Left renal cortex interstitium (tissue), 4 donors: ENCODE measurements around the gene PCK2. TPM values are rescaled to one million over a fixed set of nuclear protein-coding genes. Genes with fewer than 3 reads are reported as not detected.

Source experiments
- DNase-seq, 4 donors: peaks; one replicate each; pipeline ENCODE4 v3.0.0-alpha.2; 2013; ENCODE audit warnings: low read depth in 4 of 4, low spot score in 2 of 4, missing footprints in 1 of 4
- polyA plus RNA-seq, 4 donors: library from polyadenylated mRNA; unstranded; fragments of 120-200 nt; gene quantifications; one replicate each; pipeline ENCODE4 v1.2.1, GENCODE V29; 2013; ENCODE audit not compliant: insufficient read length in 4 of 4

PCK2 gene
- polyA plus RNA-seq, 4 donors, result 28.6 to 35.6 (median 30.8) TPM

DNA sequence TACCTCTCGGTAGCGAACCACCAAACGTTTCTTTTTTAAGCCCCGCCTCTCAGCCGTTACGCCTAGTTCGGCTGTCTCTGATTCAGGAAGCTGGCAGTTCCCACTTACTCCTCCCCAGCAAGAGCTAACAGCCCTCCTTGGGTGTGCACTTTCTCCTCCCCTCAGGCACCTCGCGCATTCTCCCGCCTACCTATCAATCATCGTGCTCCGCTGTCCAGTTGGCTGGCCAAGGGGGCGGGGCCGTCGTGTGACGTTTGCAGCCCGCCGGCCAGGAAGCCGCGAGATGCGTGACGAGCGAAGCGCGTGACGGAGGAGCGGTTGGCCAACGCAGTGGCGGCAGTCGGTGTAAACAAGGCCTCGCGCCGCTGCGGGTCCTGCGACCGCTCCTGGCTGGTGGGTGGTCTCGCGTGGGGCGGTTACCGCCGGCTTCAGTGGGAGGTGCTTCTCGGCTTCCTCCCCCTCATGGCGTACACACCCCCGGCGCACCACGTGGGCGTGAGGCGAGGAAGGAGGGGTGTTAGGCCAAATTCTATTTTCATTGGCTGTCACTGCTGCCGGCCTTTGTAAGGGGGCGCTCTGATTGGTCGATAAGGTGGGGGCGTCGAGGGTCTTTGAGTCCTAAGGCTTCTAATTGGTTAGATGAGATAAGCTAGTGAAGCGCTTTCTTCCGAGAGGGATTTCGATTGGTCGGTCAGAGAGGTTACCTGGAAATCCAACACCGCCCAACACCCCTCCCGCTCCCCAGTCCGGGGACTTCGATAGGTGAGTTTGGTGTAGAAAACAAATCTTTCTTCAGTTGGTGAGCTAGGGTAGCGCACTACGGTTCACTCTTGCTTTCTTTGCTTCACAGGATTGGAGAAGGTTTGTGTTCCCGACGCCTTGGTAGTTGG lies 20.7 kb downstream of the PCK2 start, which contains the start of the genes DCAF11 and NRL:
Gene DCAF11 (plus strand): TSS at position 246 of the 890 bp plus-strand sequence. CDS start 818 bp downstream, outside the sequence.
Gene NRL (minus strand): TSS at position 418 of the 890 bp plus-strand sequence. CDS start 32,101 bp downstream, outside the sequence.
- peak; percentile 99 to 100 (median 99) for DNase-seq

DNA sequence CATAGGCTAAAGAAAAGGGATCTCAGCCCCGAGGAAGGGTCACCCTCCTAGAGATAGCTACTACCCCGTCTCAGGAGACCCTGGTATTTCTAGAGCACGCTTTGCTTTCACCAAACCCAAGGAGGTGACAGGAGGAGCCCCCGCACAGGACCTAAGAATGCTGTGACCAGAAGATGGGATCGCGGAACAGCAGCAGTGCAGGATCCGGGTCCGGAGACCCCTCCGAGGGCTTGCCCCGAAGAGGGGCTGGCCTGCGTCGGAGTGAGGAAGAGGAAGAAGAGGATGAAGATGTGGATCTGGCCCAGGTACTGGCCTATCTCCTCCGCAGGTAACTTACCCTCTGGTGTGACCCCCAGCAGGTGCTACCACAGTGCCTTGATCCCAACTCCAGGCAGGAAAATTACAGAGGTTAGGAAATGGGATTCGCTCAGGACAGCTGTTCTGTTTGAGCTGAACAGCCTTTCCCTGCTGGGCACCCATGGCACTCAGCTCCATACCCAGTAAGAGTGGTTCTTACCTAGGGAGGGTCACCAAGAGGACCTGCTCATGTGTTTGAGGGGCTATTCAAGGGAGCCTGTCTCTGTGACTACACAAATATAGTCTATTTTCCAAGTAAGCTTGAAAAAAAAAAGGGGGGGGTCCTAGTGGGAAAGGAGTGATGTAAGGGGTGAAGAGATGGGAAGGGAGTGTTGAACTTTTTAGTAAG lies 21.5 kb downstream of the PCK2 start:
- DNase-seq, result no peak

DNA sequence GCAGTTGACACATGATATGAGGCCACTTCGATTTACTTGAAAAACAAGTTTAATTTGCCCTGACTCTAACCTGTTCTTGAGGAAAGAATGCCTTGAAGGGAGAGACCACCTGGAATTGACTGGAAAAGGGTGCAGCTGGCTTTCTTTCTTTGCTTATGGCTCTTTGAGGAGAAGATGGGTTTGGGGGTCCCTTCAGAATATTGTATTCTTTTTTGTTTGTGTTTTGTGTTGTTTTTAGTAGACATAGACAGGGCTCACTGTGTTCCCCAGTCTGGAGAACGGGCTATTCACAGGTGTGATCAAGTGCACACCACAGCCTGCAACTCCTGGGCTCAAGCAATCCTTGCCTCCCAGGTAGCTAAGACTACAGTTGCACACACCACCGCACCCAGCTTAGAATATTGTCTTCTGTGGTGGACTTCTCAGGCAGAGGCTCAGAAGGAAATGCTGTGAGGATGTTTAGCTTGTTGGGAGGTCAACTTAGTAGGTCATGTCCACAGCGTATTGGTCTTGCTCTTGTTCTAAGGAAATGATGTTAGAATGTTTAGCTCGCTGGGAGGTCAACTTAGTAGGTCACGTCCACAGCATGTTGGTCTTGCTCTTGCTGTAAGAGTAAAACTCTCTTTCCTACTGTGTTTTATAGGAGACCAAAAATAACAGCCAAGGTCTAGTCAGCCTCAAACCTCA lies 22.2 kb downstream of the PCK2 start:
- DNase-seq, result no peak

DNA sequence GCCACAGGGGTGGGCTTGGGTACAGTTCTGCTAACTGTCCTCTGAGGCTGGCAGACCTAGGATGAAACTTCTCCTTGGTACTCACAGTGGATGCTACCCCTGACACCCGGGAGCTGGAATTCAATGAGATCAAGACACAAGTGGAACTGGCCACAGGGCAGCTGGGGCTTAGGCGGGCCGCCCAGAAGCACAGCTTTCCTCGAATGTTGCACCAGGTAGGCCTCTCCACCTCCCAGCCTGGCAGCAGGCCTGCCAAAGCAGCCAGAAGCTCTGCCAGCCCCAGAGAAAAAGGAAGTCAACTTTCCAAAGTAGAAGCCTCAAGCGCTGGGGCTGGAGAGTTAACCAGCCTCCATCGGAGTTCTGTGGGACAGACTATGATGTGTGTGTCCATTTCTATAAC lies 23.1 kb downstream of the PCK2 start:
- no peak for DNase-seq

DNA sequence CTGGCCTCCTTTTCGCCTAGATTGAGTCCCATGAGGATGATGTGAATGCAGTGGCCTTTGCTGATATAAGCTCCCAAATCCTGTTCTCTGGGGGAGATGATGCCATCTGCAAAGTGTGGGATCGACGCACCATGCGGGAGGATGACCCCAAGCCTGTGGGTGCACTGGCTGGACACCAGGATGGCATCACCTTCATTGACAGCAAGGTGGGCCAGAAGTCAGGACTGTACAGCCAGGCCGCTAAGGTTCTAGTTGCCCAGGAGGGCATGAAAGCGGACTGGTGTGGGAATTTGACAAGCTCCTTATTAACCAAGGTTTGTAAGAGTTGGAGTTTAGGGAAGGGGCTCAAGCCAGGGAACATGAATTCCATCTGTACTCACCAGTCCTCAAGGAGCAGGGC lies 25.6 kb downstream of the PCK2 start:
- no peak for DNase-seq

DNA sequence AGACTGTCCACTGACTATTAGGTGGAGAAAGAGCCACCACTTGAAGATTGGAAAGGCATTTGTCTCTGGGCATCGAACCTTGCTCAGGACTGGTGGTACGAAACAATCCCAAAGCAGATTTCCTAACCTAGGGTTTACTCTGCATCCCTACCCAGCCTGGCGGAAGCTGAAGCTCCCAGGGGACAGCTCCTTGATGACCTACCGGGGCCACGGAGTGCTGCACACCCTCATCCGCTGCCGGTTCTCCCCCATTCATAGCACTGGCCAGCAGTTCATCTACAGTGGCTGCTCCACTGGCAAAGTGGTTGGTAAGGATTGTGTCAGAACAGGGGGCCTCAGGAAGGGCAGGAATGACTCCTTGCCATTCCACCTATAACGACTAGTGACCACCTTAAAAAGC lies 27.1 kb downstream of the PCK2 start:
- DNase-seq, result no peak

DNA sequence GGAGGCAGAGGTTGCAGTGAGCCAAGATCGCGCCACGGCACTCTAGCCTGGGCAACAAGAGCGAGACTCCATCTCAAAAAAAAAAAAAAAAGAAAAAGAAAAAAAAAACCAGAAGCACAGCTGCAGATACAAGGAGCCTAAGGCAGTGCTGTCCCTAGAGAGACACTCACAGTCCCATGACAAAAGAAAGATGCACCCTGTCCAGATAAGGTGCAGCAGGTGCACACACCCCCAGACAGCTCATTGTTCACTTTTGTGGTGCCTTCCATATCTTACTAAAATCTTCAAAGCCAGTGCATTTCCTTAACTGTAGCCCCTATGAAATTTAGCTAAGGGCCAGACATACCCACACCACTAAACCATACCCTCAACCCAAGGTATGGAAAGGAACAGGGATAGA lies 28.3 kb downstream of the PCK2 start:
- no peak for DNase-seq

DNA sequence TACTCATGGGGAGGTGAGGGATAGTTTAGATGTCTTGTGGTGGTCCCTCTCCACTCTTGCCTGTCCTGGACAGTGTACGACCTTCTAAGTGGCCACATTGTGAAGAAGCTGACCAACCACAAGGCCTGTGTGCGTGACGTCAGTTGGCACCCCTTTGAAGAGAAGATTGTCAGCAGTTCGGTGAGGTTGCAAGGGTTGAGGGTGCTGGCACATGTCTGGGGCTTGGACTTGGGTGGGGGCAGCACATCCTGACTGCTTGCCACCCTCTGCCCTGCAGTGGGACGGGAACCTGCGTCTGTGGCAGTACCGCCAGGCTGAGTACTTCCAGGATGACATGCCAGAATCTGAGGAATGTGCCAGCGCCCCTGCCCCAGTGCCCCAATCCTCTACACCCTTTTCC lies 28.8 kb downstream of the PCK2 start:
- DNase-seq, result no peak

DNA sequence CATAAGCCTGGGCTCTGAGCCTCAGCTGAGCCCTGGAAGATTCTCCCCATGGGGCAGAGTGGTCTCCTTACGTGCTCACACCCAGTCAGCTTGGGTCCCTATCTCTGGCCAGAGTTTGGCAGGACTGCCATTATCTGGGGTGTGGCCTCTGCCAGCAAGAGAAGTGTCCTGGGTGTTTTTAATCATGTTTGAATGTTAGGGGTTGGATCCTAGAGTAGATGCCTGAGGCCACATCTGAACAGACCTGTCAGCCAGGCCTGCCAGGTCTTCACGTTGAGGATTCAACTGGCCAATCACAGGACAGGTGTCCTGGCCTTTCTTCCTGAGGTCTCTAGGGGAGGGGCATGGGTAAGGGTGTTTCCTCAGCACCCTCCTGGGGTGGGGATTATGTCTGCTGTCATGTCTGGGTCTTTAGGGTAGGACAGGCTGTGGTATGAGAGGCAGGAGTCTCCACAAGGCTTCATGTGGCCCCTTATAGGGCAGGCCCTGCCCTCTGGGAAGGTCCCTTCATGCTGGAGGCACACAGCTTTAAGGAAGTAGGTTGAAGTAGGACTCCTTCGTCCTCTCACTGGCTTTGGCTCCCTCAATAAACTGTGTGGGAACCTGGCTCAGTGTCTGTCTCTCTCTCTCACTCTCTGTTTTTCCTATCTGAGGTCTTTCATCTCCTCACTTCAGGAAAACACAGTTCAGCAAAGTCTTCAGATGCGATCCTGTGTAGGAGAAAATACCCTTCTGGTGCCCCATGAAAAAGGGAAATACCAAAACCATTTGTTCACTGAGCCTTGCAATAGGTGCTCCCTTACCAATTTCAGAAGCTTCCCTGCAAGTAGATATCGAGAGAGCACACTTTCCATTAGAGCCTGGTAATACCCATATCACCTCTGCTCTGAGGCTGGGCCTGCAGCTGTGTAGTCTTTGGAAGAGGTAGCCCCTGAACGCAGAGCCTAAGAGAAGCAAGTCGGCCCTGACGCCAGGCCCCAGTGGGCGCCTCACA lies 29.6 kb downstream of the PCK2 start:
- DNase-seq, result no peak

DNA sequence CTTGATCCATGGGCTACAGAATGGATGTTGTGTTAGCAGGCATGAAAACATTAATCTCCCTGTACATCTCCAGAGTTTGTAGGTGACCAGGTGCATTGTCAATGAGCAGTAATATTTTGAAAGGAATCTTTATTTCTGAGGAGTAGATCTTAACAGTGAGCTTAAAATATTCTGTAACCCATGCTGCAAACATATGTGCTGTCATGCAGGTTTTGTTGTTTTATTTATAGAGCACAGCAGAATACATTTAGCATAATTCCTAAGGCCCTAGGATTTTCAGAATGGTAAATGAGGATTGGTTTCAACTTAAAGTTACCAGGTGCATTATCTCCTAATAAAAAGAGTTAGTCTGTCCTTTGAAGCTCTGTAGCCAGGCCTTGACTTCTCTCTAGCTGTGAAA lies 32.8 kb downstream of the PCK2 start:
- DNase-seq, result no peak

DNA sequence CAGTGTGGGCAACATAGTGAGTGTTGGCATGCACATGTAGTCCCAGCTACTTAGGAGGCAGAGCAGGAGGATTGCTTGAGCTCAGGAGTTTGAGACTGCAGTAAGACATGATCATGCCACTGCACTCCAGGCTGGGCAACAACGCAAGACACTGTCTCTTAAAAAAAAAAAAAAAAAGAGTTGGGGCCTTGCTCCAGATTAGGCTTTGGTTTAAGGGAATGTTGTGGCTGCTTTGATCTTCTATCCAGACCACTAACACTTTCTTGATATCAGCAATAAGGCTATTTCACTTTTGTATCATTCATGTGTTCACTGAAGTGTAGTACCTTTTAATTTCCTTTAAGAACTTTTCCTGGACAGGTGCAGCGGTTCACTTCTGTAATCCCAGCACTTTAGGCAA lies 33.6 kb downstream of the PCK2 start:
- no peak for DNase-seq

DNA sequence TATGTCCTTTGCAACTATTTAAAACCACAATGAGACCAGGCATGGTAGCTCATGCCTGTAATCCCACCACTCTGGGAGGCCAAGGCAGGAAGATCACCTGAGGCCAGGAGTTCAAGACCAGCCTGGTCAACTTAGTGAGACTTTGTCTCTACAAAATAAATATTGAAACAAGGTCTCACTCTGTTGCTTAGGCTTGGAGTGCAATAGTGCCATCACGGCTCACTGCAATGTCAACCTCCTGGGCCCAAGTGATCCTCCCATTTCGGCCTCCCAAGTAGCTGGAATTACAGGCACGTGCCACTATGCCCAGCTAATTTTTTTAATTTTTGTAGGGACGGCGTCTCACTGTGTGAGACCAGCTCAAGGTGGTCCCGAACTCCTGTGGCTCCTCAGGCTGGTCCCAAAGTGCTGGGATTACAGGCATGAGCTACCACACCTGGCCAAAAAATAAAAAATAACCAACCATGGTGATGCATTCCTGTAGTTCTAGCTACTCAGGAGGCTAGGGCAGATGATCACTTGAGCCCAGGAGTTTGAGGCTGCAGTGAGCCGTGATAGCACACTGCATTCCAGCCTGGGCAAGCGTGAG lies 35.4 kb downstream of the PCK2 start:
- no peak for DNase-seq

DNA sequence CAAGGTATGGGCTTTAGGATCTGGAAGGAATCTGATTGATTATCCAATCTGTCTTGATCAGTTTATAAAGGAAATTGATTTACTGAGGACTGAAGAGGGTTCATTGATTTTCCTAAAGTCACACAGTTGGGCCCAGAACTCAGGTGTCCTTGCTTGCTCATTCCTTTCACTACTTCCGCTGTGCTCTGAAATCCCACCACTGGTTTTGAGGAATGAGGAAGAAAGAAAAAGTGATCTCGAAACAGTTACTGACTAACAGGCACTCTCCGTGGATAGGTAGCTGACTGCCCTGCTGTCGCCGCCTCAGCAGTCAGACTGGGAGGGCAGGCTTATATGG lies 36.2 kb downstream of the PCK2 start, which contains the start of gene FITM1:
Gene FITM1 (plus strand): TSS at position 280 of the 337 bp plus-strand sequence. CDS start 905 bp downstream, outside the sequence.
- DNase-seq, result no peak

DNA sequence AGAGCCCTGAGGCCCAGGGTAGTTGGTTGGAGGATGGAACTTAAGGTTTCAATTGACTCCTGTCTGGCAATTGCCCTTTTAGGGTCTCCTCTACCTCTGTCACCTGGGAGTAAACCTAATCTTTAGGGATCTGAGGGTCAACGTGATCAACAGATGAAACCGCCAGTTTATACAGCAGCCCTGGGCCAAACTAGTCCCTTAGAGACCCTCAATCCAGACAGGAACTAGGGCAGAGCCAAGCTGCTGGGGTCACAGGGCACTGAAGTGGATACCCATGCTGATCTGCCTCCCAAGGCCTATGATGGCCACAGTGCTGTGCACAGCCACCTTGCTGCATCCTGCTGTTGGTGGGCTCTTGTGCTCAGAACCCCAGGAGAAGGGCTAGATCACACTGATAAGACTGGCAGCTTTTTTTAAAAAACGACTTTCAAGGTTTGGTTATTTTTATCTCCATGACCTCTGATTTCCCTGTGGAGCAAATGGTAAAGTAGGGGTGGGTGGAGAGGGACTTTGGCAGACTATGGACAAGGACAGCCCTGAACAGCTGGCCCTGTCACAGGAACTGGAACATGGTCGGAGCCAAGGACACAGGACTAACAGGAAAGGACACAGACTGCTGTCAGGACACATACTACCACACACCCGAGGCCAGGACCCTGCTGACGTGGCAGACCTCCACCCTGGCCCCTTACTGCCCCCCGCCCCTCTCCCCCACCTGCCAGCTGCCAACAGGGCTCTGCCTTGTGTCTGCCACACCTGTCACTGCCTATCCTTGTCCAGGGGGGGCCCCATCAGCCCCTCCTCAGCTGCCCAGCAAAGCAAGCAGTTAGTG lies 36.8 kb downstream of the PCK2 start:
- no peak for DNase-seq

DNA sequence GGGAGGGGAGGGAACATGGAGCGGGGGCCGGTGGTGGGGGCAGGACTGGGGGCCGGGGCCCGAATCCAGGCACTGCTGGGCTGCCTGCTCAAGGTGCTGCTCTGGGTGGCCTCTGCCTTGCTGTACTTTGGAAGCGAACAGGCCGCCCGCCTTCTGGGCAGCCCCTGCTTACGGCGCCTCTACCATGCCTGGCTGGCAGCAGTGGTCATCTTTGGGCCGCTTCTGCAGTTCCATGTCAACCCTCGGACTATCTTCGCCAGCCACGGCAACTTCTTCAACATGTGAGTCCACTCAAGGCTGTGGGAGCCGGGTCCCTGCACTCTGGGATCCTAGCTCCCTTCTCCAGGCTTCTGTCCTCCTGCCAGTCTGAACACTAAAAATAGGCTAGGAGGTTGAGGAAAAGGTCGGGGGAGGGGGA lies 37.4 kb downstream of the PCK2 start:
- DNase-seq, result no peak

DNA sequence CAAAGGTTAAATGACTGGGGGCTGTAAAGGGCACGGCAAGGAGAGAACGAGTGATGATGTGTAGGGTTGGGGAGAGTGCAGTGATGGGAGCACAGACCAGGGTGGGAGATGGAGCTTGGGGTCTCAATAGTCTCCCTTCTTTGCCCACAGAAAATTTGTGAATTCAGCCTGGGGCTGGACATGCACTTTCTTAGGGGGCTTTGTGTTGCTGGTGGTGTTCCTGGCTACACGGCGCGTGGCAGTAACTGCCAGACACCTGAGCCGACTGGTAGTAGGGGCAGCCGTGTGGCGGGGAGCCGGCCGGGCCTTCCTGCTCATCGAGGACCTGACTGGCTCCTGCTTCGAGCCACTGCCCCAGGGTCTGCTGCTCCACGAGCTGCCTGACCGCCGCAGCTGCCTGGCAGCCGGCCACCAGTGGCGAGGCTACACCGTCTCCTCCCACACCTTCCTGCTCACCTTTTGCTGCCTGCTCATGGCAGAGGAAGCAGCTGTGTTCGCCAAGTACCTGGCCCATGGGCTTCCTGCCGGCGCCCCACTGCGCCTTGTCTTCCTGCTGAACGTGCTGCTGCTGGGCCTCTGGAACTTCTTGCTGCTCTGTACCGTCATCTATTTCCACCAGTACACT lies 38.1 kb downstream of the PCK2 start:
- DNase-seq, result no peak

DNA sequence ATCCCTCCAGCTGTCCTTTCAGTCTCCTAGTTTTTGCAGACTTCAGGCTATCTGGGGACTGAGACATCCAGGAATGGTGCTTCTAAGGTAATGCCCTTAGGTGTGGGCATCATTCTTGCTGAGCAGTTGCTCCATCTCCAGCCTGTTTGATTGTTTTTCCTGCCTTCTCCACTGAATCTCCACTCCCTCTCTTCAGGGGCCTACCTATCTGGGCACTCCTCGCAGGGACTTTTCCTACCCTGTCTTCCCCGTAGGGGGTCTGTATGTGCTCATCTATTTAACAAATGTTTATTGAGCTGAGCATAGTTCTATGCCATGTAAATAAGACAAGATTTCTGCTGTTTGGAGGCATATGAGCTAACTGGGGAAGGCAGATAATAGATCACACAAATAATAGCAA lies 38.9 kb downstream of the PCK2 start:
- DNase-seq, result no peak

DNA sequence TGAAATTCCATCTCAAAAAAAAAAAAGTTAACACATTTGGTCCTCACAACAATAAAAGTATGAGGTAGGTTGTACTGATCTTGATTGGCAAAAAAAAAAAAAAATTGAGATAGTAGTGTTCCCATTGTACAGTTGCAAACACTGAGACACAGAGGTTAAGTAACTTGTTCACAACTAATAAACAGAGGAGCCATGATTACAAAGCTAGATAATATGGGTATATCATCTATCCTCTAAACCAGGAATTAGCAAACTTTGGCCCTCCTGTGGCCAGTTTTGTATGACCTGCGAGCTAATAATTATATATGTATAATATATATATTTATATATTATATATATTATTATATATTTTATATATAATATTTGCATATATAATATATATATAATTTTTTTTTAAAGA lies 39.6 kb downstream of the PCK2 start:
- DNase-seq, result no peak

DNA sequence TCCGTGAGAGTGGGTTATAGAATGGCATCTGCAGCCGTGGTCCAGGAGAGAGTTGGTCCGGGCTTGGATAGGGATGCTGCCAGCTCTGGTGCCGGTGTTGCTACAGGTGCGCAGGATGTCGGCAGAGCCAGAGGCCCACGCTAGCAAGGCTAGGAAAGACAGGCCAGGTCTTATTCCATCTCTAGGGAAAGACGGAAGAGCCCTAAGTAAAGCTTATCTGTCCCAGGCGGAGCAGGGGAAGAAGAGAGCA lies 41.4 kb downstream of the PCK2 start:
- no peak for DNase-seq
